ENCODE results near the gene RASA4.
"Not testable (repeated sequence)": the region's sequence is repeated elsewhere in the genome, so short reads cannot be mapped to it uniquely, and the experiment has no call there.

GRCh38 chr7:102643404-102643803 lies 26.8 kb upstream of the RASA4 start:
- TF ChIP-seq, protein P1, sequence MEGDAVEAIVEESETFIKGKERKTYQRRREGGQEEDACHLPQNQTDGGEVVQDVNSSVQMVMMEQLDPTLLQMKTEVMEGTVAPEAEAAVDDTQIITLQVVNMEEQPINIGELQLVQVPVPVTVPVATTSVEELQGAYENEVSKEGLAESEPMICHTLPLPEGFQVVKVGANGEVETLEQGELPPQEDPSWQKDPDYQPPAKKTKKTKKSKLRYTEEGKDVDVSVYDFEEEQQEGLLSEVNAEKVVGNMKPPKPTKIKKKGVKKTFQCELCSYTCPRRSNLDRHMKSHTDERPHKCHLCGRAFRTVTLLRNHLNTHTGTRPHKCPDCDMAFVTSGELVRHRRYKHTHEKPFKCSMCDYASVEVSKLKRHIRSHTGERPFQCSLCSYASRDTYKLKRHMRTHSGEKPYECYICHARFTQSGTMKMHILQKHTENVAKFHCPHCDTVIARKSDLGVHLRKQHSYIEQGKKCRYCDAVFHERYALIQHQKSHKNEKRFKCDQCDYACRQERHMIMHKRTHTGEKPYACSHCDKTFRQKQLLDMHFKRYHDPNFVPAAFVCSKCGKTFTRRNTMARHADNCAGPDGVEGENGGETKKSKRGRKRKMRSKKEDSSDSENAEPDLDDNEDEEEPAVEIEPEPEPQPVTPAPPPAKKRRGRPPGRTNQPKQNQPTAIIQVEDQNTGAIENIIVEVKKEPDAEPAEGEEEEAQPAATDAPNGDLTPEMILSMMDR (IDR thresholded peaks at IDR 0.05): not testable (repeated sequence)
- TF ChIP-seq EZH2 (IDR thresholded peaks at IDR 0.05; ENCODE audit: borderline replicate concordance, insufficient read depth, low read depth, low read length, poor library complexity, severe bottlenecking): not testable (repeated sequence)

Data from B cell (primary cell).